C4-2B (cell line): ENCODE measurements around the gene MMS22L.
A peak's percentile ranks its signal among the peaks of the same experiment; 100 is the strongest.

ENCODE experiments used
- ZFX ChIP-seq: fragments of 450-650 bp; IDR thresholded peaks from 2 replicates; pipeline ENCODE4 v1.6.1; 2017
- TF ChIP-seq, protein P1 (sequence below): fragments of 450-650 bp; conservative IDR thresholded peaks from 2 replicates; pipeline ENCODE4 v1.5.1; 2017; ENCODE audit warnings: mild to moderate bottlenecking

- TF ChIP-seq, protein P1, sequence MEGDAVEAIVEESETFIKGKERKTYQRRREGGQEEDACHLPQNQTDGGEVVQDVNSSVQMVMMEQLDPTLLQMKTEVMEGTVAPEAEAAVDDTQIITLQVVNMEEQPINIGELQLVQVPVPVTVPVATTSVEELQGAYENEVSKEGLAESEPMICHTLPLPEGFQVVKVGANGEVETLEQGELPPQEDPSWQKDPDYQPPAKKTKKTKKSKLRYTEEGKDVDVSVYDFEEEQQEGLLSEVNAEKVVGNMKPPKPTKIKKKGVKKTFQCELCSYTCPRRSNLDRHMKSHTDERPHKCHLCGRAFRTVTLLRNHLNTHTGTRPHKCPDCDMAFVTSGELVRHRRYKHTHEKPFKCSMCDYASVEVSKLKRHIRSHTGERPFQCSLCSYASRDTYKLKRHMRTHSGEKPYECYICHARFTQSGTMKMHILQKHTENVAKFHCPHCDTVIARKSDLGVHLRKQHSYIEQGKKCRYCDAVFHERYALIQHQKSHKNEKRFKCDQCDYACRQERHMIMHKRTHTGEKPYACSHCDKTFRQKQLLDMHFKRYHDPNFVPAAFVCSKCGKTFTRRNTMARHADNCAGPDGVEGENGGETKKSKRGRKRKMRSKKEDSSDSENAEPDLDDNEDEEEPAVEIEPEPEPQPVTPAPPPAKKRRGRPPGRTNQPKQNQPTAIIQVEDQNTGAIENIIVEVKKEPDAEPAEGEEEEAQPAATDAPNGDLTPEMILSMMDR, result peak; percentile 59
- no peak for TF ChIP-seq ZFX
Observed at GRCh38 chr6:97215157-97215769, 67.8 kb downstream of the MMS22L start.
